Kasumi-1 (cell line): ENCODE data around the gene TCEANC2.
A peak's percentile ranks its signal among the peaks of the same experiment; 100 is the strongest.
"Not testable (repeated sequence)": the region's sequence is repeated elsewhere in the genome, so short reads cannot be mapped to it uniquely, and the experiment has no call there.

Experiments used
- DNase-seq, 2 experiments: peaks; one replicate each; lab custom pipeline; 2025; lab: John Stamatoyannopoulos, UW

TCEANC2 gene

GRCh38 chr1:54027848-54028247 is 25.6 kb upstream of the TCEANC2 start:
- no peak for DNase-seq

- DNase-seq, result no peak
Observed at GRCh38 chr1:54028306-54029251, 24.8 kb upstream of the TCEANC2 start.

- no peak for DNase-seq
Observed at GRCh38 chr1:54037476-54037875, 15.9 kb upstream of the TCEANC2 start.

- DNase-seq, result no peak
Observed at GRCh38 chr1:54041806-54042205, 11.6 kb upstream of the TCEANC2 start.

GRCh38 chr1:54045496-54045895 is 7.9 kb upstream of the TCEANC2 start:
- DNase-seq, result no peak

GRCh38 chr1:54046671-54047383 is 6.6 kb upstream of the TCEANC2 start:
- no peak for DNase-seq

GRCh38 chr1:54047384-54048305 is 5.8 kb upstream of the TCEANC2 start:
- DNase-seq, result peak; percentile 6 to 14

- DNase-seq, result not testable (repeated sequence)
Observed at GRCh38 chr1:54050435-54050834, 3.0 kb upstream of the TCEANC2 start.

- peak in 1 of 2 experiments; percentile 5 for DNase-seq
Observed at GRCh38 chr1:54051933-54052430, 1.4 kb upstream of the TCEANC2 start.

GRCh38 chr1:54052431-54052933 is 926 bp upstream of the TCEANC2 start:
- DNase-seq, result peak; percentile 21 to 43

GRCh38 chr1:54053745-54054437 is 483 bp downstream of the TCEANC2 start:
- peak; percentile 35 to 38 for DNase-seq

GRCh38 chr1:54054438-54054749 is 986 bp downstream of the TCEANC2 start:
- DNase-seq, result peak; percentile 30 to 38

- no peak for DNase-seq
Observed at GRCh38 chr1:54064299-54064698, 10.9 kb downstream of the TCEANC2 start.

- DNase-seq, result no peak
Observed at GRCh38 chr1:54069791-54070170, 16.4 kb downstream of the TCEANC2 start.

- DNase-seq, result peak; percentile 86 to 93
Observed at GRCh38 chr1:54070171-54070837, 16.9 kb downstream of the TCEANC2 start.

GRCh38 chr1:54077359-54077758 is 24.0 kb downstream of the TCEANC2 start:
- no peak for DNase-seq

GRCh38 chr1:54080598-54081049 is 27.2 kb downstream of the TCEANC2 start:
- DNase-seq, result no peak

- DNase-seq, result peak; percentile 41 to 48
Observed at GRCh38 chr1:54081306-54082270, 28.2 kb downstream of the TCEANC2 start.

- DNase-seq, result no peak
Observed at GRCh38 chr1:54084794-54085193, 31.4 kb downstream of the TCEANC2 start.
